Calu3 (cell line): ENCODE data around the gene RNF141. TPM values are rescaled to one million over a fixed set of nuclear protein-coding genes. Genes with fewer than 3 reads are reported as not detected.

Experiments used
- BruUV-seq: library from RNA; stranded (reverse); fragments of 400-500 nt; replicated peaks from 2 replicates; lab custom pipeline; 2021; lab: Mats Ljungman, UMichigan
- CTCF ChIA-PET: fragments of 300-600 bp; sonication (Branson Sonifier 250); formaldehyde crosslinking; loops from one replicate; lab custom pipeline; 2022; ENCODE audit warnings: antibody characterized with exemption; lab: Charles Lee
- DNase-seq: peaks from one replicate; pipeline ENCODE4 v3.0.0; 2022
- H3K27ac Mint-ChIP-seq: one replicate; pipeline ENCODE4 v1.8.0; 2022; ENCODE audit warnings: mixed read lengths; ENCODE audit not compliant: unreplicated experiment
- H3K27me3 Mint-ChIP-seq: one replicate; pipeline ENCODE4 v1.8.0; 2022; ENCODE audit warnings: mixed read lengths; ENCODE audit not compliant: unreplicated experiment
- H3K36me3 Mint-ChIP-seq: one replicate; pipeline ENCODE4 v1.8.0; 2022; ENCODE audit warnings: mild to moderate bottlenecking, moderate library complexity, mixed read lengths; ENCODE audit not compliant: insufficient read depth, unreplicated experiment
- H3K4me1 Mint-ChIP-seq: one replicate; pipeline ENCODE4 v1.8.0; 2022; ENCODE audit warnings: mild to moderate bottlenecking, low read depth, mixed read lengths; ENCODE audit not compliant: unreplicated experiment
- H3K4me3 Mint-ChIP-seq: one replicate; pipeline ENCODE4 v1.8.0; 2022; ENCODE audit warnings: mild to moderate bottlenecking, low read depth, moderate library complexity, mixed read lengths; ENCODE audit not compliant: unreplicated experiment
- H3K9me3 Mint-ChIP-seq: one replicate; pipeline ENCODE4 v1.8.0; 2022; ENCODE audit warnings: low read depth, mixed read lengths; ENCODE audit not compliant: unreplicated experiment
- CTCF ChIP-seq: fragments of 200-600 bp; IDR thresholded peaks from one replicate; pipeline ENCODE4 v1.8.0; 2022; ENCODE audit warnings: antibody characterized with exemption; ENCODE audit not compliant: unreplicated experiment
- intact Hi-C: fragments of 100-400 bp; cut with micrococcal nuclease; formaldehyde crosslinking; loops from one replicate; pipeline ENCODE4 v1.10.0; 2022; ENCODE audit not compliant: unreplicated experiment
- total RNA-seq: library from RNA; stranded (reverse); gene quantifications from 2 replicates; pipeline ENCODE4 v1.2.3, GENCODE V29; 2022

RNF141 gene
- total RNA-seq, 1 experiment from 2014 or later, result 33.9 TPM

- BruUV-seq, result no TSS peak
- Mint-ChIP-seq H3K4me1 (peaks cover 20% of the 10 kb centered on the region), H3K36me3 (no peaks in the 10 kb centered on the region), H3K4me3 (no peak overlapping the region), H3K9me3 (no peaks in the 10 kb centered on the region), H3K27me3 (no peaks in the 10 kb centered on the region), H3K27ac (no peak overlapping the region)
- TF ChIP-seq CTCF, result no peak
- no peak for DNase-seq
- CTCF ChIA-PET, result interaction anchor here (0.6 to 1.7 kb wide), 2 partner anchors 21 to 1234 kb away, joined by 4 to 7 read pairs; partner anchors contain the start of gene RNF141
- intact Hi-C loops, result no loop called here
Observed at GRCh38 chr11:10561947-10562346, 21.0 kb upstream of the RNF141 start.

GRCh38 chr11:10561043-10561818 lies 20.2 kb upstream of the RNF141 start:
- no TSS peak for BruUV-seq
- CTCF ChIA-PET, result interaction anchor here (0.6 to 1.7 kb wide), 4 partner anchors 17 to 1318 kb away, joined by 3 to 7 read pairs (median 4); partner anchors contain the start of gene RNF141
- intact Hi-C loops, result no loop called here
- H3K4me1 Mint-ChIP-seq, result peaks cover 28% of the 10 kb centered on the region
- no peak for TF ChIP-seq CTCF
- no peaks in the 10 kb centered on the region for H3K9me3 Mint-ChIP-seq
- H3K4me3 Mint-ChIP-seq, result no peak overlapping the region
- H3K36me3 Mint-ChIP-seq, result no peaks in the 10 kb centered on the region
- no peaks in the 10 kb centered on the region for H3K27me3 Mint-ChIP-seq
- DNase-seq, result peak; percentile 19
- H3K27ac Mint-ChIP-seq, result no peak overlapping the region

- Mint-ChIP-seq H3K4me3 (no peak overlapping the region), H3K27me3 (no peaks in the 10 kb centered on the region), H3K9me3 (no peaks in the 10 kb centered on the region), H3K27ac (no peak overlapping the region), H3K4me1 (peaks cover 28% of the 10 kb centered on the region), H3K36me3 (no peaks in the 10 kb centered on the region)
- no peak for DNase-seq
- CTCF ChIA-PET, result no interaction called here
- BruUV-seq, result no TSS peak
- no peak for TF ChIP-seq CTCF
- intact Hi-C loops, result loop anchor here (5.0 kb wide), 1 partner anchor 34 kb away; no protein-coding TSS in a partner anchor
Observed at GRCh38 chr11:10558288-10558687, 17.3 kb upstream of the RNF141 start.

- Mint-ChIP-seq H3K36me3 (no peaks in the 10 kb centered on the region), H3K27me3 (no peaks in the 10 kb centered on the region), H3K4me1 (peaks cover 33% of the 10 kb centered on the region), H3K9me3 (peaks cover 5% of the 10 kb centered on the region), H3K27ac (peak overlapping the region; percentile 3), H3K4me3 (no peak overlapping the region)
- BruUV-seq, result no TSS peak
- intact Hi-C loops, result loop anchor here (5.0 kb wide), 1 partner anchor 36 kb away; no protein-coding TSS in a partner anchor
- TF ChIP-seq CTCF, result no peak
- DNase-seq, result peak; percentile 41
- CTCF ChIA-PET, result interaction anchor here (0.6 to 1.4 kb wide), 2 partner anchors 16 to 80 kb away, joined by 3 to 4 read pairs; partner anchors contain the start of gene RNF141
Observed at GRCh38 chr11:10556590-10556989, 15.6 kb upstream of the RNF141 start.
